H9 (cell line): Measurements from ENCODE around the gene EML1. TPM values are rescaled to one million over a fixed set of nuclear protein-coding genes. Genes with fewer than 3 reads are reported as not detected.

Experiments
- DNase-seq: peaks from one replicate; pipeline ENCODE4 v3.0.0-alpha.2; 2017
- H2AFZ ChIP-seq: one replicate; pipeline ENCODE4 v1.6.1; 2013; ENCODE audit warnings: mild to moderate bottlenecking, low read length, control low read depth, moderate library complexity
- H2AK5ac ChIP-seq: 2 replicates; pipeline ENCODE4 v1.6.1; 2013; ENCODE audit warnings: low read length, control low read depth, mixed read lengths; ENCODE audit not compliant: insufficient read length
- H2BK120ac ChIP-seq: one replicate; pipeline ENCODE4 v1.6.1; 2013; ENCODE audit warnings: low read depth, mild to moderate bottlenecking, low read length, control low read depth, inconsistent platforms; ENCODE audit not compliant: poor library complexity, severe bottlenecking
- H2BK12ac ChIP-seq: 2 replicates; pipeline ENCODE4 v1.6.1; 2013; ENCODE audit warnings: low read length, control low read depth, mixed read lengths, low read depth; ENCODE audit not compliant: insufficient read length
- H2BK15ac ChIP-seq: 2 replicates; pipeline ENCODE4 v1.6.1; 2013; ENCODE audit warnings: low read depth, low read length, control low read depth
- H2BK20ac ChIP-seq: one replicate; pipeline ENCODE4 v1.6.1; 2013; ENCODE audit warnings: low read depth, mild to moderate bottlenecking, low read length, control low read depth, inconsistent platforms; ENCODE audit not compliant: poor library complexity, severe bottlenecking
- H2BK5ac ChIP-seq: 2 replicates; pipeline ENCODE4 v1.6.1; 2013; ENCODE audit warnings: low read length, control low read depth, mixed read lengths; ENCODE audit not compliant: insufficient read length
- H3K14ac ChIP-seq: 2 replicates; pipeline ENCODE4 v1.6.1; 2013; ENCODE audit warnings: low read length, control low read depth; ENCODE audit not compliant: insufficient read depth
- H3K18ac ChIP-seq: 2 replicates; pipeline ENCODE4 v1.6.1; 2013; ENCODE audit warnings: low read depth, mild to moderate bottlenecking, mixed read lengths, low read length, control low read depth; ENCODE audit not compliant: insufficient read length
- H3K23ac ChIP-seq: 2 replicates; pipeline ENCODE4 v1.6.1; 2013; ENCODE audit warnings: low read length, control low read depth, mixed read lengths, low read depth; ENCODE audit not compliant: insufficient read length
- H3K23me2 ChIP-seq: 2 replicates; pipeline ENCODE4 v1.6.1; 2013; ENCODE audit warnings: low read depth, mild to moderate bottlenecking, mixed read lengths, low read length, control low read depth; ENCODE audit not compliant: insufficient read length, poor library complexity, severe bottlenecking
- H3K27ac ChIP-seq: 2 replicates; pipeline ENCODE4 v1.5.1; 2013; ENCODE audit warnings: low read length, control low read depth, mixed read lengths, low read depth; ENCODE audit not compliant: insufficient read length
- H3K27me3 ChIP-seq: 2 replicates; pipeline ENCODE4 v1.6.1; 2013; ENCODE audit warnings: low read length, control low read depth, inconsistent platforms; ENCODE audit not compliant: insufficient read depth
- H3K4ac ChIP-seq: 2 replicates; pipeline ENCODE4 v1.6.1; 2013; ENCODE audit warnings: low read depth, mild to moderate bottlenecking, control low read depth, inconsistent platforms, low read length, moderate library complexity
- H3K4me1 ChIP-seq: 2 replicates; pipeline ENCODE4 v1.6.1; 2013; ENCODE audit warnings: low read length, control low read depth, inconsistent platforms; ENCODE audit not compliant: insufficient read depth
- H3K4me2 ChIP-seq: 2 replicates; pipeline ENCODE4 v1.6.1; 2013; ENCODE audit warnings: low read length, control low read depth, mixed read lengths; ENCODE audit not compliant: insufficient read length, insufficient read depth
- H3K56ac ChIP-seq: 2 replicates; pipeline ENCODE4 v1.6.1; 2013; ENCODE audit warnings: low read depth, mild to moderate bottlenecking, mixed read lengths, low read length, control low read depth; ENCODE audit not compliant: insufficient read length
- H3K79me1 ChIP-seq: 2 replicates; pipeline ENCODE4 v1.6.1; 2013; ENCODE audit warnings: low read depth, mild to moderate bottlenecking, moderate library complexity, low read length, control low read depth, inconsistent platforms; ENCODE audit not compliant: insufficient read depth, poor library complexity, severe bottlenecking
- H3K79me2 ChIP-seq: 2 replicates; pipeline ENCODE4 v1.6.1; 2013; ENCODE audit warnings: low read length, control low read depth, inconsistent platforms; ENCODE audit not compliant: insufficient read depth
- H3K9ac ChIP-seq: 2 replicates; pipeline ENCODE4 v1.6.1; 2013; ENCODE audit warnings: low read length, control low read depth, mixed read lengths; ENCODE audit not compliant: insufficient read length; ENCODE audit errors: extremely low read depth
- H3K9me3 ChIP-seq: one replicate; pipeline ENCODE4 v1.6.1; 2013; ENCODE audit warnings: low read depth, low read length, inconsistent platforms; ENCODE audit not compliant: control insufficient read depth
- H3T11ph ChIP-seq: one replicate; pipeline ENCODE4 v1.6.1; 2013; ENCODE audit warnings: mild to moderate bottlenecking, low read length, control low read depth, inconsistent platforms
- H4K20me1 ChIP-seq: one replicate; pipeline ENCODE4 v1.6.1; 2013; ENCODE audit not compliant: control insufficient read depth, insufficient read length, insufficient read depth
- H4K5ac ChIP-seq: 2 replicates; pipeline ENCODE4 v1.6.1; 2013; ENCODE audit warnings: low read depth, mild to moderate bottlenecking, mixed read lengths, low read length, control low read depth; ENCODE audit not compliant: insufficient read length
- H4K8ac ChIP-seq: replicated peaks from 2 replicates; pipeline ENCODE4 v1.6.1; 2013; ENCODE audit warnings: low read length, control low read depth, mixed read lengths, low read depth; ENCODE audit not compliant: insufficient read length
- H4K91ac ChIP-seq: 2 replicates; pipeline ENCODE4 v1.6.1; 2013; ENCODE audit warnings: low read depth, mild to moderate bottlenecking, moderate library complexity, mixed read lengths, low read length, control low read depth; ENCODE audit not compliant: insufficient read length
- H3K27ac Mint-ChIP-seq, 3 experiments: 2 replicates in 2 of 3; 3 replicates in 1 of 3; pipeline ENCODE4 v1.8.0; 2020 to 2021; ENCODE audit warnings: mixed read lengths in 3 of 3, mild to moderate bottlenecking in 1 of 3, moderate library complexity in 1 of 3
- H3K27me3 Mint-ChIP-seq: 2 replicates; pipeline ENCODE4 v1.8.0; 2021; ENCODE audit warnings: low read depth, mild to moderate bottlenecking, moderate library complexity, mixed read lengths
- H3K36me3 Mint-ChIP-seq, 3 experiments: 2 replicates in 2 of 3; 3 replicates in 1 of 3; pipeline ENCODE4 v1.8.0; 2020 to 2021; ENCODE audit warnings: low read depth in 3 of 3, mixed read lengths in 3 of 3; ENCODE audit not compliant: insufficient read depth in 1 of 3
- H3K4me1 Mint-ChIP-seq, 2 experiments: 2 replicates each; pipeline ENCODE4 v1.8.0; 2020; ENCODE audit warnings: mixed read lengths in 2 of 2
- H3K4me3 Mint-ChIP-seq, 2 experiments: 2 replicates in 1 of 2; 3 replicates in 1 of 2; pipeline ENCODE4 v1.8.0; 2020 to 2021; ENCODE audit warnings: mild to moderate bottlenecking in 2 of 2, mixed read lengths in 2 of 2, moderate library complexity in 1 of 2
- H3K9me3 Mint-ChIP-seq, 2 experiments: 2 replicates in 1 of 2; 3 replicates in 1 of 2; pipeline ENCODE4 v1.8.0; 2020; ENCODE audit warnings: mild to moderate bottlenecking in 2 of 2, mixed read lengths in 2 of 2, moderate library complexity in 1 of 2
- CTCF ChIP-seq: fragments of 200-600 bp; sonication (generic); conservative IDR thresholded peaks from 3 replicates; pipeline ENCODE4 v1.8.0; 2021; ENCODE audit warnings: antibody characterized with exemption, mild to moderate bottlenecking
- total RNA-seq: library from RNA; stranded (reverse); gene quantifications from 2 replicates; pipeline ENCODE4 v1.2.1, GENCODE V29; 2021

Gene EML1
- total RNA-seq, 1 experiment from 2014 or later: 16.7 TPM

DNA sequence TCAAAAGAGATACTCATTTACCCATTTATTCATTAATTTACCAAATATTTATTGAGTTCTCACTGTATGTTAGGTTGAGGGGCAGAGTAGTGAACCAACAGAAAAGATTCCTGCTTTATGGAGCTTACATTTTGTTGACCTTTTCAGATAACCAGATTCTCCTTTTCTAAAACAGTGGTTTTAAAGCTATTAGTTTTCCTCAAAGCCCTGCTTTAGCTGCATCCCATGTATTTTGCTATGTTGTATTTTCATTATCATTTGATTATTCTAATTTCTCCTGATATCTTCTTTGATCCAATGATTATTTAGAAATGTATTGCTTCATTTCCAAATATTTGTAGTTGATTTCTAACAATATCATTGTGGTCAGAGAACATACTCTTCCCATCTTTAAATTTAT lies 53.6 kb downstream of the EML1 start:
- peaks cover 9% of the 10 kb centered on the region in 2 experiments for H3K9me3 Mint-ChIP-seq

More for the DNA sequence above, 53.6 kb downstream of the EML1 start:
- H4K20me1 ChIP-seq: no peaks in the 10 kb centered on the region
- no peak overlapping the region for H2AK5ac ChIP-seq
- H3K27ac Mint-ChIP-seq: no peak overlapping the region
- no peak overlapping the region for H2BK20ac ChIP-seq
- H2BK12ac ChIP-seq: no peak overlapping the region
- no peak overlapping the region for H3K4ac ChIP-seq
- H3K4me1 Mint-ChIP-seq: peaks cover 13 to 18% of the 10 kb centered on the region in 2 experiments
- no peak overlapping the region for H2BK120ac ChIP-seq
- no peaks in the 10 kb centered on the region for H3K79me1 ChIP-seq
- no peak overlapping the region for H3K4me2 ChIP-seq
- no peak overlapping the region for H4K5ac ChIP-seq
- H3K4me3 Mint-ChIP-seq: no peak overlapping the region
- no peak overlapping the region for H3K27ac ChIP-seq
- H3K56ac ChIP-seq: no peak overlapping the region
- no peak overlapping the region for H2BK15ac ChIP-seq
- H3K23ac ChIP-seq: no peak overlapping the region
- no peak overlapping the region for H2BK5ac ChIP-seq
- no peak overlapping the region for H3K9ac ChIP-seq
- TF ChIP-seq CTCF: no peak
- DNase-seq: no peak
- H4K8ac ChIP-seq: no peak overlapping the region
- H4K91ac ChIP-seq: no peak overlapping the region
- no peak overlapping the region for H3T11ph ChIP-seq
- no peak overlapping the region for H3K18ac ChIP-seq
- 0 out of 2 replicates have a peak, but pooled peaks cover 2% of the 10 kb centered on the region for H3K27me3 ChIP-seq
- no peaks in the 10 kb centered on the region for H3K9me3 ChIP-seq
- peaks cover 5 to 8% (median 5%) of the 10 kb centered on the region in 3 experiments for H3K36me3 Mint-ChIP-seq
- no peaks in the 10 kb centered on the region for H3K4me1 ChIP-seq
- no peaks in the 10 kb centered on the region for H3K23me2 ChIP-seq
- peaks cover 5% of the 10 kb centered on the region for H3K27me3 Mint-ChIP-seq
- H3K79me2 ChIP-seq: no peaks in the 10 kb centered on the region
- H2AFZ ChIP-seq: no peak overlapping the region
- no peak overlapping the region for H3K14ac ChIP-seq
